GM12864 (cell line): ENCODE measurements around the gene RTEL1.

Source experiments
- DNase-seq: peaks from one replicate; pipeline ENCODE4 v3.0.0-alpha.2; 2011; ENCODE audit warnings: low read depth
- H3K4me3 ChIP-seq: 2 replicates; pipeline ENCODE4 v1.5.1; 2011; ENCODE audit warnings: mild to moderate bottlenecking, low read depth, low read length, control low read depth
- CTCF ChIP-seq: IDR thresholded peaks from 2 replicates; pipeline ENCODE4 v1.5.1; 2011; ENCODE audit warnings: low read depth, mild to moderate bottlenecking, moderate library complexity, low read length, control low read depth, inconsistent platforms; ENCODE audit errors: missing control alignments

The RTEL1 gene

GRCh38 chr20:63672666-63673065, 14.6 kb downstream of the RTEL1 start:
- H3K4me3 ChIP-seq: no peak overlapping the region
- TF ChIP-seq CTCF: no peak
- DNase-seq: no peak

DNA sequence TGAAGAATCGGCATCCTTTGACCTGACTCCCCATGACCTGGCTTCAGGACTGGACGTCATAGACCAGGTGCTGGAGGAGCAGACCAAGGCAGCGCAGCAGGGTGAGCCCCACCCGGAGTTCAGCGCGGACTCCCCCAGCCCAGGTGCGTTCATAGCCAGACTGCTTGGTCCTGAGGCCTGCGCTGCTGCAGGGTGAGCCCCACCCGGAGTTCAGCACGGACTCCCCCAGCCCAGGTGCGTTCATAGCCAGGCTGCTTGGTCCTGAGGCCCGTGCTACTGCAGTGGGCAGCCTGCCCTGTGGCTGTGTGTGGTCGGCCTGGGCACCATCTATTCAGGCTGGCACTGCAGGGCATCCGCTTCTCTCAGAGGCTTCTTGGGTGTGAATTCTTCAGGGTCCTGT, 15.8 kb downstream of the RTEL1 start:
- DNase-seq: no peak
- TF ChIP-seq CTCF: no peak
- no peak overlapping the region for H3K4me3 ChIP-seq

GRCh38 chr20:63675681-63676368, 17.7 kb downstream of the RTEL1 start:
- TF ChIP-seq CTCF: no peak
- no peak overlapping the region for H3K4me3 ChIP-seq
- DNase-seq: no peak

- H3K4me3 ChIP-seq: no peak overlapping the region
- TF ChIP-seq CTCF: no peak
- no peak for DNase-seq
These were observed 20.0 kb downstream of the RTEL1 start for GRCh38 chr20:63678071-63678470.

DNA sequence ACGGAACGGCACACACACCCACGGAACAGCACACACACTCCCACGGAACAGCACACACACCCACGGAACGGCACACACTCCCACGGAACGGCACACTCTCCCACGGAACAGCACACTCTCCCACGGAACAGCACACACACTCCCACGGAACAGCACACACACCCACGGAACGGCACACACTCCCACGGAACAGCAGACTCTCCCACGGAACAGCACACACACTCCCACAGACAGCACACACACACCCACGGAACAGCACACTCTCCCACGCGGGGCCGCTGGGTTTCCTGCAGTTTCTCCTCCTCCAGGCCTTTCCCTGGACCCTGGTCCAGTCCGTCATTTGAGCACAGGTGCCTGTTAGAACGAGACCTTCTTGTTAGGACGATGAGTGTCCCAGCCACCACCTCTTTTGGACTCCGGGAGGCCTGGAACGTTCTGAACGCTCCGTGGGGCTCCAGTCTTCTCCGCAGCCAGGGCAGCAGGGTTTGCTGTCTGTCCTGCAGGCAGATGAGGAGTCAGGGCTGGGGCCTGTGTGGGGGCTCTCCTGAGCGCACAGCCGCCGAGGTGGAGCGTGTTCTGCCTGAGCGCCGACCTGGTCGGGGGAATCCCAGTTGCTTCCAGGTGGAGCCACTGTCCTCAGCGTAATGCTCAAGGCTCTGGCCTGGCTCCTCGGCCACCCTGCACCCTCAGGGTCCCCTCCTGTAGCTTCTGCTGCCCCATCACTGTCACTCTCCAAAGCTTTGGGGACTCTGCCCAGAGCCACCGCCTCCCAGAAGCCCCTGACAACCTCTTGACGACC, 20.8 kb downstream of the RTEL1 start:
- H3K4me3 ChIP-seq: no peak overlapping the region
- no peak for DNase-seq
- TF ChIP-seq CTCF: no peak

DNA sequence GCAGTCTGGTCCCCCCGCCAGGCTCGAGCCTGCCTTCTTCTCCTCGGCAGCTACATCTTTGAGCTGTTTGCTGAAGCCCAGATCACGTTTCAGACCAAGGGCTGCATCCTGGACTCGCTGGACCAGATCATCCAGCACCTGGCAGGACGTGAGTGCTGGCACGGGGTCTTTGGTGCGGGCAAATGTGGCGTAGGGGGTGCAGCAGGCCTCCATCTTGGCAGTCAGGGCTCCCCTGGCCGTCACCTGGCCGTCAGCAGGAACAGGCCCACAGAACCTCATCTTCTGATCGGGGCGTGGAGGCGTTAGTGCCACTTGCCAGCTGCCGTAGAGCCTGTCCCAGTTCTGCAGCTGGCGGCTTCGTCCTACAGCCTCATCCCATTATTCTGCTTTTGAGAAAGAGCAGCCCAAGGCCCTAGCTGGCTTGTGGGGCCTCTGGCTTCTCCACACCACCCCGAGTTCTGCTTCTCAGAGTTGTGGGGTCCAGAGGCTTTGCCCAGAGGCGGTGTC, 21.7 kb downstream of the RTEL1 start:
- H3K4me3 ChIP-seq: no peak overlapping the region
- no peak for TF ChIP-seq CTCF
- no peak for DNase-seq
